ENCODE results near the gene MYO9A.
"Not testable (repeated sequence)": the region's sequence is repeated elsewhere in the genome, so short reads cannot be mapped to it uniquely, and the experiment has no call there.

Gene MYO9A

GRCh38 chr15:72136170-72137051 is 18.5 kb upstream of the MYO9A start:
- no peak for DNase-seq

DNA sequence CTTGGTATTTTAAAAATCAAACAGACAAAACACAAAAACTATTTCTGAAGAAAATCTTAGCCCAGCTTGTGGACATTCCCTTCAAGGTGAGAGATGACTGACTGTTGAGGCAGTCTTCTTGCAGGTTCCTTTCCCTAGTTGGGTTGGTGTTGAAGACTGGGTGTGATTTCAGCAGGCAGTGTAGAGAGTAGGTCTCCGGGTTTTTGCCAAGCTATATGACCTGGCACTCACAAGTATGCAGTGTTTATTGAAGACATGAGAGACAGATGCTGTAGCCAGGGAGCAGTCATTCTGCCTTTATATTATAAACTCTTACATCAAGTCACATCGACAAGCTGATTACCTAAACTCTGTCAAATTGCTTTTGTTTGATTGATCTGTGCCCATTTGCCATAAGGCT is 17.8 kb upstream of the MYO9A start:
- DNase-seq, result no peak

GRCh38 chr15:72133211-72133610 is 15.3 kb upstream of the MYO9A start:
- DNase-seq, result no peak

- no peak for DNase-seq
Observed at GRCh38 chr15:72131922-72132321, 14.0 kb upstream of the MYO9A start.

- DNase-seq, result no peak
Observed at GRCh38 chr15:72130272-72130671, 12.3 kb upstream of the MYO9A start.

GRCh38 chr15:72128359-72128758 is 10.4 kb upstream of the MYO9A start:
- DNase-seq, result no peak

DNA sequence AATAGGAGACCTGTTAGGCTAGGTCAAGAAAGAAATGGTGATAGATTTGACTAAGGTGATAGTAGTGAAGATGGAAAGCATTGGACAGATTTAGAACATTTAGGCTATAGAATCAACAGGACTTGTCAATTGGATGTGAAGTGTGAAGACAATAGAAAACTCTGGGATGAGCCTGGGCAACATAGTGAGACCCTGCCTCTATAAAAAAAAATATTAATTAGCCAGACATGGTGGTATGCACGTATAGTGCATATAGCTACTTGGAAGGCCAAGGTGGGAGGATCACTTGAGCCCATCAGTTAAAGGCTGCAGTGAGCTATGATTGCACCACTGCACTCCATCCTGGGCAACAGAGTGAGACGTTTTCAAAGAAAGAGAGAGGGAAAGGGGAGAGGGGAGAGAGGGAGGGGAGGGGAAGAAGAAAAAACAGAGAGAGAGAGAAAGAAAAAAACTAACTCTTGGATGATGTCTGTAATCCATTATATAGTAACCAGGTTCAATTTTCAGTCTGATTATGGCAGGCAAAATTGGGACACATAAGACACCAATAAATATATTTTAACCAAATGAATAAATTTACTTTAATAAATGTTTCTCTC is 9.9 kb upstream of the MYO9A start:
- no peak for DNase-seq

- no peak for DNase-seq
Observed at GRCh38 chr15:72124218-72124617, 6.3 kb upstream of the MYO9A start.

DNA sequence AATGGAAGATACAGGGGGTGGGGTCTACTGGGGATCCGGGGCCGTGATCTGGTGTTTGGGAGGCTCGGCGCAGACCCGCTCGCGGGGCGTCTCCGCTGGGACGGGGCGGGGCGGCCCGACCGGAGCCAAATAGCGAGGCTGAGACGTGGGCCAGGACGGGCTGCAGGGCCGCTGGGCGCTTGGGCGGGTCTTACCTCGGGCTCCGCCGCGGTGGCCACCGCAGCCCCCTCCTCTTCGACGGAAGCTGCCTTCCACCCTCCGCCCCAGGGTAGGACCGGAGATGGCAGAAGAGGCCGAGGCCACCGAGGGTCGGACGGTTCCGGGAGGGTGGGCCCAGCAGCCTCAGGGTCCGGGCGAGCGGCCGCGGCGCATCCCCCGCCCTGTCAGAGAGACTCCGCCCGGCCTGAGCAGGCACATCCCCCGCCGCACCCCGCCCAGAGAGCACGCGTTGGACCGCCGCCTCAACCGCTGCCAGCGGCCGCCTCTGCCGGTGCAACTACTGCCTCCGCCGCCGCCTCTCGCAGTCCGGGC is 399 bp downstream of the MYO9A start:
- peak; percentile 84 for DNase-seq

DNA sequence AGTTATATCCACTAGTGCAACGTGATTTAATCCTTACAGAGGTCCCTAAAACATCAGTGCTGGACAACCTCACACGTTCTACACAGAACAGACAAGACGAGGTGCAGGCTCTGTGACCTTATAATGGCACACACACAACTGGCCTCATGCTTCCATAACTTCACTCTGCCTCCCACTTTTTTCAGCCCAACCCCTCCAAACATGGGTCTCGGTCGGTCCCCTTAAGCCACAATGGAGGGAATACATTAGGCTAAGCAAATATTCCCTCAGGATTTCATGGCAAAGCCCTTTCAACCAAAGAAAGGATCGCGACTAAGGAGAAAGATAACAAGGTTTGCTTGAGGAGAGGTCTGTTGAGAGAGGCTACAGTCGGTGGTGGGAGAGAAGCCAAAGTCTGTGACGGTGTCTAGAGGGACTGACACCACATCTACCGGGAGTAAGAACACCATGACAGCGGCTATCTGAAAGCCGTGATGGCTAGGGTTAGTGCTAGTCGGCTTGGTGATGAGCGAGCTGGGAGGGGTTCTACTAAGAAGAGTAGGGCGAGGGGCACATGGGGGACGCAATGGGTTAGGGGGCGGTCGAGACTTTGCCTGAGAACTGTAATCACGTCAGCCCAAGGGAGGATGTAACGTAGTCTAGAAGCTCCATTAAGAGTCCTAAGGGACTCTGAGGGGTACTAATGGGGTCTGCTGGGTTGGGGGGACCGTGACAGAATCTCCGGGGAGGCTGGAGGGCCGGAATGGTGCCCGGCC is 1.0 kb downstream of the MYO9A start:
- peak; percentile 27 for DNase-seq

DNA sequence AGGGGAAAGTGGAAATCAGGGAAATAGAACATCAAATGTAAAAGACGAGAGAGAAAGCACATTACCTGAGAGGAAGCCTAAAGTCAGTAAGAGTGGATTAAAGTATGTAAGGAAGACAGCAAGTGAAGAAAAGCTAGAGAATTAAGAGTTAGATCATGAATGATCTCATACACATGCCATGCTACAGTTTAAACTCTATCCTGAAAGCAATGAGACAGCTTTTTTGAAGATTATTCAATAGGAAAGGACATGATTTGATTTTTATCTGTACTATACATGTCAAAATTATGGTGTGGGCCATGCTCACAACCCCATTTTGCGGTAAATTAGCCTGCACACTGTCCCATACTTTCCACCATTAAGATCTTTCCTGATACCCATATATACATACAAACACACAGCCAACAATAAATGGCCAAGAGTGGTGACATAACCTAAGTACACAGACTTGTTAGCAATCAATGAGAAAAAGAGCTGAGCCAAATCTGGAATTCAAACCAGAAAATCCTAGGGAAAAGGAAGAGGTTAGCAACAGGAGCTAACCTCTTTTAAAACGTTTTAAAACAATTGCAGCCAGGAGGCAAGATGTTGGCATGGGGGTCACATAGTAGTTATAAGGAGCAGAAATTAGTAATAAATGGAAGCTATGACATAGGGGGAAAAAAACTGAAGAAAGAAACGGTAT is 4.5 kb downstream of the MYO9A start:
- no peak for DNase-seq

GRCh38 chr15:72112805-72113204 is 5.1 kb downstream of the MYO9A start:
- DNase-seq, result no peak

GRCh38 chr15:72112116-72112515 is 5.8 kb downstream of the MYO9A start:
- DNase-seq, result no peak

GRCh38 chr15:72110355-72110754 is 7.6 kb downstream of the MYO9A start:
- DNase-seq, result peak; percentile 50

DNA sequence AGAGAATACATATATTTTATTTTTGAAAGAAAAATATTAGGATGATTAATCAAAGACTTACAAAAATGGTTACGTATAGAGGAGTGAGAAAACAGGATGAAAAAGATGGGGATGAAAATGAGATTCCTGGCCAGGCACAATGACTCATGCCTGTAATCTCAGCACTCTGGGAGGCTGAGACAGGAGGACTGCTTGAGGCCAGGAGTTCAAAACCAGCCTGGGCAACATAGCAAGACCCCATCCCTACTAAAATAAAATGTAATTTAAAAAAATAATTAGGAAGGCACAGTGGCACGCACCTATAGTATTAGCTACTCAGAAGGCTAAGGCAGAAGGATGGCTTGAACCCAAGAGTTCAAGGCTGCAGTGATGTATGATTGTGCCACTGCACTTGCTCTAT is 11.9 kb downstream of the MYO9A start:
- no peak for DNase-seq

DNA sequence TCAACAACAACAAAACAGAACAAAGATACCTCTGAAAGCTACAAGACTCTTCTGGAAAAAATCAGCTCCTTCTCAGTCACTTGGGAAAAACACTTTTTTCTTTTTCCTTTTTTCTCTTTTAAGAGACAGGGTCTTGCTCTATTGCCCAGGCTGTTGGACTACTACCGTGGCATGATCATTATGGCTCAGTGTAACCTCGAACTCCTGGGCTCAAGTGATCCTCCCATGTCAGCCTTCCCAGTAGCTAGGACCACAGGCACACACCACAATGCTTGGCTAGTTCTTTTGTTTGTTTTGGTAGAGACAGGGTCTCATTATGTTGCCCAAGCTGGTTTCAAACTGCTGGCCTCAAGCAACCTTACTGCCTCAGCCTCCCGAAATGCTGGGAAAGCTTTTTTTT is 12.8 kb downstream of the MYO9A start:
- DNase-seq, result no peak

DNA sequence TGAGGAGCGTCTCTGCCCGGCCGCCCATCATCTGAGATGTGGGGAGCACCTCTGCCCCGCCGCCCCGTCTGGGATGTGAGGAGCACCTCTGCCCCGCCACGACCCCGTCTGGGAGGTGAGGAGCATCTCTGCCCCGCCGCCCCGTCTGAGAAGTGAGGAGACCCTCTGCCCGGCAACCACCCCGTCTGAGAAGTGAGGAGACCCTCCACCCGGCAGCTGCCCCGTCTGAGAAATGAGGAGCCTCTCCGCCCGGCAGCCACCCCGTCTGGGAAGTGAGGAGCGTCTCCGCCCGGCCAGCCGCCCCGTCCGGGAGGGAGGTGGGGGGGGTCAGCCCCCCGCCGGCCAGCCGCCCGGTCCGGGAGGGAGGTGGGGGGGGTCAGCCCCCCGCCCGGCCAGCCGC is 17.4 kb downstream of the MYO9A start:
- DNase-seq, result not testable (repeated sequence)

DNA sequence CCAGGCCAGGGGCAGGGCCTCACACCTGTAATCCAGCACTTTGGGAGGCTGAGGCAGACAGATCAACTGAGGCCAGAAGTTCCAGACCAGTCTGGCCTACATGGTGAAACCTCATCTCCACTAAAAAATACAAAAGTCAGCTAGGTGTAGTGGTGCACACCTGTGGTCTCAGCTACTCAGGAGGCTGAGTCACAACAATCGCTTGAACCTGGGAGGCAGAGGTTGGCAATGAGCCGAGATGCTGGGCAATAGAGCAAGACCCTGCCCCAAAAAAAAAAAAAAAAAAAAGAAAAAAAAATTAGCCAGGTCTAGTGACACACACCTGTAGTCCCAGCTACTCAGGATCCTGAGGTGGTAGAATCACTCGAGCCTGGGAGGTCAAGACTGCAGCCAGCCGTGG is 18.8 kb downstream of the MYO9A start:
- no peak for DNase-seq

- no peak for DNase-seq
Observed at GRCh38 chr15:72098040-72098439, 19.9 kb downstream of the MYO9A start.

- no peak for DNase-seq
Observed at GRCh38 chr15:72096796-72097195, 21.2 kb downstream of the MYO9A start.

DNA sequence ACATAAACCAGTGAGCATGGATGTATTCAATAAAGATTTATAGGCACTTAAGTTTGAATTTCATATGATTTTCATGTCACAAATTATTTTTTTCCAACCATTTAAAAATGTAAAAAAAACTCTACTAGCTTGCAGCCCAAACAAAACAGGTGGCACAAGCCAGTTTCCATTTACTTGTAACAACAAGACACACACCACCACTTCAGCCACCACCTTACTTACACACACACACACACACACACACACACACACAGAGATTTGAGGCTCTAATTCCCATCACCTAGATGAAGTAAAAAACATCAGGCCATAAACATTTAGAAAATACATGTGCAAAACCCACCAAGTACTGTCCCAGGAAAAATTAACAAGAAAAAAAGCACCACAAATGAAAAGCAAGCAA is 25.3 kb downstream of the MYO9A start:
- DNase-seq, result no peak

GRCh38 chr15:72092006-72092405 is 25.9 kb downstream of the MYO9A start:
- no peak for DNase-seq

All from HCEC 1CT (cell line).